CD14-positive monocyte (primary cell): Measurements from ENCODE around the gene NCOR2. TPM values are rescaled to one million over a fixed set of nuclear protein-coding genes. Genes with fewer than 3 reads are reported as not detected.
A peak's percentile ranks its signal among the peaks of the same experiment; 100 is the strongest.

Experiments
- DNase-seq, 3 donors: peaks; one replicate each; pipeline ENCODE4 v3.0.0-alpha.2; 2011 to 2022
- H2AFZ ChIP-seq: 2 replicates; pipeline ENCODE4 v1.6.0; 2012; ENCODE audit warnings: mild to moderate bottlenecking, low read depth, low read length, inconsistent platforms; ENCODE audit not compliant: insufficient read depth, poor library complexity, severe bottlenecking
- H3K27ac ChIP-seq, 2 donors: 1 replicate in 1 of 2; 2 replicates in 1 of 2; pipeline ENCODE4 v1.5.1; 2012 to 2013; ENCODE audit warnings: low read length in 2 of 2, control low read depth in 1 of 2, inconsistent platforms in 1 of 2, low read depth in 1 of 2, mild to moderate bottlenecking in 1 of 2
- H3K27me3 ChIP-seq, 2 donors: one replicate each; pipeline versions ENCODE4 v1.6.0 to v1.6.1; 2011 to 2013; ENCODE audit warnings: low read length in 2 of 2; ENCODE audit not compliant: control insufficient read depth in 2 of 2, insufficient read depth in 2 of 2
- H3K36me3 ChIP-seq, 2 donors: replicated peaks in 1 of 2; 1 replicate in 1 of 2; 2 replicates in 1 of 2; pipeline versions ENCODE4 v1.5.1 to v1.6.1; 2012 to 2013; ENCODE audit warnings: low read length in 2 of 2, control low read depth in 1 of 2, inconsistent platforms in 1 of 2, mild to moderate bottlenecking in 1 of 2; ENCODE audit not compliant: insufficient read depth in 2 of 2, control insufficient read depth in 1 of 2
- H3K4me1 ChIP-seq, 2 donors: 1 replicate in 1 of 2; 2 replicates in 1 of 2; pipeline versions ENCODE4 v1.5.1 to v1.6.1; 2012 to 2013; ENCODE audit warnings: low read length in 2 of 2, control low read depth in 1 of 2, inconsistent platforms in 1 of 2, mild to moderate bottlenecking in 1 of 2, moderate library complexity in 1 of 2; ENCODE audit not compliant: insufficient read depth in 2 of 2, control insufficient read depth in 1 of 2
- H3K4me2 ChIP-seq: replicated peaks from 2 replicates; pipeline ENCODE3; 2012; ENCODE audit warnings: low read length, moderate library complexity, mild to moderate bottlenecking; ENCODE audit not compliant: poor library complexity, severe bottlenecking; ENCODE audit errors: extremely low read depth
- H3K4me3 ChIP-seq, 3 experiments: fragments of 200-600 bp in 1 of 3; sonication (generic) in 1 of 3; replicated peaks in 1 of 3; 1 replicate in 2 of 3; 2 replicates in 1 of 3; pipeline ENCODE4 v1.5.1; 2011 to 2013; ENCODE audit warnings: low read length in 3 of 3, mild to moderate bottlenecking in 3 of 3, control low read depth in 2 of 3, low read depth in 2 of 3, inconsistent platforms in 1 of 3, moderate library complexity in 1 of 3
- H3K79me2 ChIP-seq: 2 replicates; pipeline ENCODE4 v1.6.0; 2012; ENCODE audit warnings: mild to moderate bottlenecking, control low read depth, inconsistent platforms, low read length, moderate library complexity; ENCODE audit not compliant: insufficient read depth
- H3K9ac ChIP-seq: 2 replicates; pipeline ENCODE4 v1.6.0; 2017; ENCODE audit warnings: low read length, mild to moderate bottlenecking; ENCODE audit not compliant: insufficient read depth, poor library complexity, severe bottlenecking
- H3K9me3 ChIP-seq, 2 donors: replicated peaks in 1 of 2; 1 replicate in 1 of 2; 2 replicates in 1 of 2; pipeline versions ENCODE4 v1.5.1 to v1.6.1; 2012 to 2013; ENCODE audit warnings: low read length in 2 of 2, control low read depth in 1 of 2; ENCODE audit not compliant: control insufficient read depth in 1 of 2, insufficient read depth in 1 of 2
- H4K20me1 ChIP-seq: 2 replicates; pipeline ENCODE4 v1.6.0; 2012; ENCODE audit warnings: mild to moderate bottlenecking, low read length, control low read depth, moderate library complexity; ENCODE audit not compliant: insufficient read depth
- H3K27ac Mint-ChIP-seq, 7 donors: one replicate each; pipeline ENCODE4 v1.8.0; 2020; ENCODE audit warnings: mild to moderate bottlenecking in 7 of 7, mixed read lengths in 7 of 7, moderate library complexity in 6 of 7, inconsistent platforms in 2 of 7
- H3K27me3 Mint-ChIP-seq, 3 donors: one replicate each; pipeline ENCODE4 v1.8.0; 2021 to 2022; ENCODE audit warnings: low read depth in 3 of 3, mild to moderate bottlenecking in 3 of 3, mixed read lengths in 3 of 3, moderate library complexity in 3 of 3, inconsistent platforms in 1 of 3
- H3K36me3 Mint-ChIP-seq, 2 donors: one replicate each; pipeline ENCODE4 v1.8.0; 2020; ENCODE audit warnings: mixed read lengths in 2 of 2, inconsistent platforms in 1 of 2, mild to moderate bottlenecking in 1 of 2
- H3K4me1 Mint-ChIP-seq: one replicate; pipeline ENCODE4 v1.8.0; 2020; ENCODE audit warnings: mild to moderate bottlenecking, mixed read lengths
- H3K4me3 Mint-ChIP-seq, 2 donors: one replicate each; pipeline ENCODE4 v1.8.0; 2020; ENCODE audit warnings: mild to moderate bottlenecking in 2 of 2, mixed read lengths in 2 of 2, moderate library complexity in 1 of 2
- H3K9me3 Mint-ChIP-seq, 7 donors: one replicate each; pipeline ENCODE4 v1.8.0; 2020 to 2022; ENCODE audit warnings: mixed read lengths in 7 of 7, mild to moderate bottlenecking in 6 of 7, moderate library complexity in 6 of 7, inconsistent platforms in 2 of 7
- WGBS: methylation state at CpG from one replicate; pipeline ENCODE4 v1.1.5; 2013; ENCODE audit warnings: missing lambda C conversion rate; ENCODE audit not compliant: insufficient coverage; 5-methylcytosine and 5-hydroxymethylcytosine counted together
- intact Hi-C, 2 donors: fragments of 100-400 bp; cut with micrococcal nuclease; formaldehyde crosslinking; loops; one replicate each; pipeline versions ENCODE4 v1.15.0 to v1.15.1; 2023
- polyA plus RNA-seq, 3 donors: library from polyadenylated mRNA; depleted of rRNA in 1 of 3; unstranded in 2 of 3; stranded (reverse) in 1 of 3; fragments of 300-500 nt in 2 of 3; fragments of >200 nt in 1 of 3; fragmentation: Illumina TruSeq in 2 of 3; gene quantifications; 1 replicate in 2 of 3; 2 replicates in 1 of 3; pipeline ENCODE4 v1.2.3, GENCODE V29; 2012 to 2021
- TF ChIP-seq, protein P1 (sequence below): fragments of 200-600 bp; IDR thresholded peaks from one replicate; pipeline ENCODE4 v1.8.0; 2022; ENCODE audit warnings: antibody characterized with exemption, mild to moderate bottlenecking

The NCOR2 gene
- polyA plus RNA-seq, 3 donors: 4.7 to 46.8 (median 5.5) TPM

DNA sequence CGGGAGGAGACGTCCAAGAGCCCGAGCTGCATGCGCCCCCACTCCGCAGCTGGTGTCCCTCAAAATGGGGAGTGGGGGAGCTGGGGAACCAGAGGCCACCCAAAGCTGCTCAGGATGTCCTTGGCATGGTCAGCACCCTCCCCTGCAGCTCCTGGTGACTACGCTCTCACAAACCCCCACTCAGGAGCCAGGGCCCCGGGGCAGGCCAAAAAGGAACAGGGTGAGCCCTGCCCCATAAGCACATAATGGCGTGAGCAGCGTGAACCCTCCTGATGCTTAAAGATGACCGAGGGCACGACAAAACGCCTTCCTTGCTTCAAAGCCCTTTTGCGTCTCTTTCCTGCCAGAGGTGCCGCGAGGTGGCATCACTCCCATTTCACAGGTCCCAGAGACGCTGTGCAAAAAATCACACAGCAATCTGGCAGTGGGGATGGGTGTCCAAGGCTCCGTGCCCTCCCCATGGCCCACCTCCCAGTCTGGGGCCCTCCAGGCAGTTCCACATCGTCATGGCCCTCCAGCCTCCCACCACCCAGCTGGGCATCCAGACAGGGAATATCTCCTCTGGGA is 13.5 kb downstream of the NCOR2 start:
- Histone ChIP-seq H3K27ac (no peak overlapping the region), H3K27me3 (no peaks in the 10 kb centered on the region), H3K36me3 (peaks cover 3 to 9% of the 10 kb centered on the region in 2 donors), H3K9me3 (no peaks in the 10 kb centered on the region), H3K4me2 (no peak overlapping the region), H3K4me3 (no peak overlapping the region), H3K4me1 (peaks cover 59 to 78% of the 10 kb centered on the region in 2 donors), H3K9ac (no peak overlapping the region), H2AFZ (no peak overlapping the region), H4K20me1 (peaks cover 99% of the 10 kb centered on the region), H3K79me2 (peaks cover 100% of the 10 kb centered on the region)
- intact Hi-C loops: loop anchor here (5.0 to 10.0 kb wide), 3 partner anchors 37 to 213 kb away; no protein-coding TSS in a partner anchor
- no peak for DNase-seq
- Mint-ChIP-seq H3K4me1 (peaks cover 87% of the 10 kb centered on the region), H3K27me3 (peaks cover 0 to 2% (median 0%) of the 10 kb centered on the region in 3 donors), H3K9me3 (no peaks in the 10 kb centered on the region), H3K36me3 (peaks cover 14 to 28% of the 10 kb centered on the region in 2 donors), H3K4me3 (no peak overlapping the region), H3K27ac (peak overlapping the region in 2 of 7 donors; percentile 32 to 51)
- WGBS: 66% methylated on average over 13 of the region's 18 CpGs
- TF ChIP-seq, protein P1, sequence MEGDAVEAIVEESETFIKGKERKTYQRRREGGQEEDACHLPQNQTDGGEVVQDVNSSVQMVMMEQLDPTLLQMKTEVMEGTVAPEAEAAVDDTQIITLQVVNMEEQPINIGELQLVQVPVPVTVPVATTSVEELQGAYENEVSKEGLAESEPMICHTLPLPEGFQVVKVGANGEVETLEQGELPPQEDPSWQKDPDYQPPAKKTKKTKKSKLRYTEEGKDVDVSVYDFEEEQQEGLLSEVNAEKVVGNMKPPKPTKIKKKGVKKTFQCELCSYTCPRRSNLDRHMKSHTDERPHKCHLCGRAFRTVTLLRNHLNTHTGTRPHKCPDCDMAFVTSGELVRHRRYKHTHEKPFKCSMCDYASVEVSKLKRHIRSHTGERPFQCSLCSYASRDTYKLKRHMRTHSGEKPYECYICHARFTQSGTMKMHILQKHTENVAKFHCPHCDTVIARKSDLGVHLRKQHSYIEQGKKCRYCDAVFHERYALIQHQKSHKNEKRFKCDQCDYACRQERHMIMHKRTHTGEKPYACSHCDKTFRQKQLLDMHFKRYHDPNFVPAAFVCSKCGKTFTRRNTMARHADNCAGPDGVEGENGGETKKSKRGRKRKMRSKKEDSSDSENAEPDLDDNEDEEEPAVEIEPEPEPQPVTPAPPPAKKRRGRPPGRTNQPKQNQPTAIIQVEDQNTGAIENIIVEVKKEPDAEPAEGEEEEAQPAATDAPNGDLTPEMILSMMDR: no peak

DNA sequence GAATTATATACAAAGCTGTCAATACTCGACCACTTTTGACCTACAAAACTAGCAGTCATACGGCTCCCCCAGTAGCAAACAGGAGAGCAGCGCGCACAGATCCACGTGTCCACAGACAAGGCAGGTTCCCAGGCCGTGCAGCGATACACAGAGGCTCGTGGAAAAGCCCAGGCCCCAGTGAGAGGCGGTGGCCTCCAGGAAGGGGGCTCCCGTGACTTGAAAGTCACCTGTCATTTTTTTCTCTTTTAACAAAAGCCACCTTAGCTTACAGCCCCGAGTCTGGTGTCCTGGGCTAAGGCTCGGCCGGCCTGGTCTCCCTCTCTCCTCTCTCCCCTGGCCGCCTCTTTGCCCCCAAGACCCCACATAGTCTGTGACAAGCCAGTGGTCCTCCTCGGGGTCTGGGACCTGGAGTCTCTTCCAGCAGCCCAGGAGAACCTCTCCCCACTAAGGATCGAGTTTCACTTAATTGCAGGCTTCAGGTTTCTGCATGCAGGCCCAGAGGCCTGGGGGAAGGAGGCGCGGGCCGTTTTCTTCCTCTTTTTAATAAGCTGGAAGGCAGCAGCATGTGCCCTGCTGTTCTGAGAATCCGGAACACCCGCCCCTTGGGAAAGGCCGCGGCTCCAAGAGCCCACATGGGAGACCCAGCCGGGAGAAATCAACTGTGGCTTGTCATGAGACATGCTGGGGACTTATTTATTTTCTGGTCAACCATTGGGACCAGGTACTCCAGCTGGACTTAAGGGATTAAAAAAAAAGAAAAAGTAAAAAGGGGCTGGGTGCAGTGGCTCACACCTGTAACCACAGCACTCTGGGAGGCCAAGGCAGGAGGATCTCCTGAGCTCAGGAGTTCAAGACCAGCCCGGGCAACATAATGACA is 15.9 kb downstream of the NCOR2 start:
- peak overlapping the region; percentile 42 for H3K9ac ChIP-seq
- Mint-ChIP-seq H3K27me3 (peaks cover 0 to 2% (median 0%) of the 10 kb centered on the region in 3 donors), H3K4me3 (peak overlapping the region; percentile 65 to 76), H3K9me3 (no peaks in the 10 kb centered on the region), H3K27ac (peak overlapping the region; percentile 83 to 95 (median 94)), H3K4me1 (peaks cover 88% of the 10 kb centered on the region), H3K36me3 (peaks cover 16 to 18% of the 10 kb centered on the region in 2 donors)
- peaks cover 68 to 86% of the 10 kb centered on the region in 2 donors for H3K4me1 ChIP-seq
- H2AFZ ChIP-seq: no peak overlapping the region
- peak overlapping the region; percentile 59 for H3K4me2 ChIP-seq
- H3K36me3 ChIP-seq: no peaks in the 10 kb centered on the region
- H3K4me3 ChIP-seq: peak overlapping the region in 1 of 3 experiments; percentile 46
- H4K20me1 ChIP-seq: peaks cover 100% of the 10 kb centered on the region
- peak overlapping the region; percentile 58 to 71 for H3K27ac ChIP-seq
- TF ChIP-seq, protein P1: no peak
- H3K27me3 ChIP-seq: no peaks in the 10 kb centered on the region
- 18% methylated on average over 24 of the region's 25 CpGs for WGBS
- H3K9me3 ChIP-seq: no peaks in the 10 kb centered on the region
- DNase-seq: peak; percentile 67 to 87 (median 82)
- H3K79me2 ChIP-seq: peaks cover 100% of the 10 kb centered on the region
- intact Hi-C loops: loop anchor here (5.0 to 10.0 kb wide), 3 partner anchors 34 to 216 kb away; no protein-coding TSS in a partner anchor
